ENCODE results near the gene LLGL2.

- no peak for TF ChIP-seq CTCF (IDR thresholded peaks at IDR 0.05; ENCODE audit: insufficient read depth, low read depth, low read length)
- no peak for TF ChIP-seq EZH2 (IDR thresholded peaks at IDR 0.05; ENCODE audit: insufficient read depth, low read length)
Measured at GRCh38 chr17:75617218-75617617, 91.7 kb downstream of the LLGL2 start.

All from astrocyte (in vitro differentiated cells and primary cell).